Breast epithelium (tissue), 3 donors: Measurements from ENCODE around the gene ALOX15.
"Not testable (repeated sequence)": the region's sequence is repeated elsewhere in the genome, so short reads cannot be mapped to it uniquely, and the experiment has no call there.

Experiments
- POLR2AphosphoS5 ChIP-seq, 3 donors: sonication (generic); formaldehyde crosslinking; IDR thresholded peaks; one replicate each; pipeline ENCODE4 v1.6.1; 2017; ENCODE audit warnings: antibody characterized with exemption in 3 of 3
- TF ChIP-seq, protein P1 (sequence below), 3 donors: fragments of 450-650 bp; IDR thresholded peaks; one replicate each; pipeline ENCODE4 v1.5.1; 2016 to 2017; ENCODE audit warnings: antibody characterized with exemption in 3 of 3, mild to moderate bottlenecking in 3 of 3, moderate library complexity in 3 of 3

DNA sequence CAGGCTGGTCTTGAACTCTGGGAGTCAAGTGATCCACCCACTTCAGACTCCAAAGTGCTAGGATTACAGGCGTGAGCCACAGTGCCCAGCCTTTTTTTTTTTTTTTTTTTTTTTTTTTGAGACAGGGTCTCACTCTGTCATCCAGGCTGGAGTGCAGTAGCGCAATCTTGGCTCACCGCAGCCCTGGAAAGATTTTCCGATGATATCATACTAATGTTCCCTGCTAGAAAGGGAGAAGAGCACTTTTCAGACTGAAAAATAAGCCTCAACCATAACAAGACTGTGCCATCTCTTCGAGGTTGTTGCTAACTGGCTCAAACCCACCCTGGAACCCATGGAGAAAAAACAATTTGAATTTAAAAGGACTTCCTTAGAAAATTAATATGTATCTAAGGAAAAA, 42.3 kb upstream of the ALOX15 start:
- TF ChIP-seq, protein P1, sequence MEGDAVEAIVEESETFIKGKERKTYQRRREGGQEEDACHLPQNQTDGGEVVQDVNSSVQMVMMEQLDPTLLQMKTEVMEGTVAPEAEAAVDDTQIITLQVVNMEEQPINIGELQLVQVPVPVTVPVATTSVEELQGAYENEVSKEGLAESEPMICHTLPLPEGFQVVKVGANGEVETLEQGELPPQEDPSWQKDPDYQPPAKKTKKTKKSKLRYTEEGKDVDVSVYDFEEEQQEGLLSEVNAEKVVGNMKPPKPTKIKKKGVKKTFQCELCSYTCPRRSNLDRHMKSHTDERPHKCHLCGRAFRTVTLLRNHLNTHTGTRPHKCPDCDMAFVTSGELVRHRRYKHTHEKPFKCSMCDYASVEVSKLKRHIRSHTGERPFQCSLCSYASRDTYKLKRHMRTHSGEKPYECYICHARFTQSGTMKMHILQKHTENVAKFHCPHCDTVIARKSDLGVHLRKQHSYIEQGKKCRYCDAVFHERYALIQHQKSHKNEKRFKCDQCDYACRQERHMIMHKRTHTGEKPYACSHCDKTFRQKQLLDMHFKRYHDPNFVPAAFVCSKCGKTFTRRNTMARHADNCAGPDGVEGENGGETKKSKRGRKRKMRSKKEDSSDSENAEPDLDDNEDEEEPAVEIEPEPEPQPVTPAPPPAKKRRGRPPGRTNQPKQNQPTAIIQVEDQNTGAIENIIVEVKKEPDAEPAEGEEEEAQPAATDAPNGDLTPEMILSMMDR (IDR thresholded peaks at IDR 0.05): not testable (repeated sequence)
- TF ChIP-seq POLR2AphosphoS5 (IDR thresholded peaks at IDR 0.05): not testable (repeated sequence)
